Measurements from ENCODE around the gene SNX19.

Gene SNX19

GRCh38 chr11:130825983-130826382 lies 90.3 kb downstream of the SNX19 start:
- ATAC-seq = no peak
- TF ChIP-seq ZNF70 (CRISPR knock-in tag; IDR thresholded peaks at IDR 0.05) = no peak
- TF ChIP-seq RARB (CRISPR knock-in tag; IDR thresholded peaks at IDR 0.05) = no peak
- no peak for TF ChIP-seq POU6F1 (CRISPR knock-in tag; IDR thresholded peaks at IDR 0.05; ENCODE audit: borderline replicate concordance, low read depth)
- TF ChIP-seq TCF4 (CRISPR knock-in tag; IDR thresholded peaks at IDR 0.05; ENCODE audit: borderline replicate concordance) = no peak
- no peak for TF ChIP-seq BACH2 (CRISPR knock-in tag; IDR thresholded peaks at IDR 0.05; ENCODE audit: borderline replicate concordance)
- no peak for TF ChIP-seq CREB5 (CRISPR knock-in tag; IDR thresholded peaks at IDR 0.05; ENCODE audit: low read depth)
- no peak for TF ChIP-seq ZNF565 (CRISPR knock-in tag; conservative IDR thresholded peaks at IDR 0.05; ENCODE audit: low read depth)
- no peak for TF ChIP-seq ZNF8 (CRISPR knock-in tag; IDR thresholded peaks at IDR 0.05)
- no peak for TF ChIP-seq ZC3H10 (CRISPR knock-in tag; IDR thresholded peaks at IDR 0.05)
- no peak for TF ChIP-seq SNAI2 (CRISPR knock-in tag; IDR thresholded peaks at IDR 0.05)
- TF ChIP-seq CSDC2 (CRISPR knock-in tag; IDR thresholded peaks at IDR 0.05) = no peak
- no peak for TF ChIP-seq ZFP30 (CRISPR knock-in tag; IDR thresholded peaks at IDR 0.05)
- no peak for TF ChIP-seq GLIS3 (CRISPR knock-in tag; IDR thresholded peaks at IDR 0.05)
- TF ChIP-seq ISL1 (CRISPR knock-in tag; IDR thresholded peaks at IDR 0.05) = no peak
- no peak for TF ChIP-seq PATZ1 (CRISPR knock-in tag; IDR thresholded peaks at IDR 0.05; ENCODE audit: borderline replicate concordance)

- no peak for ATAC-seq
- TF ChIP-seq ZNF8 (CRISPR knock-in tag; IDR thresholded peaks at IDR 0.05) (no peak), ZNF70 (CRISPR knock-in tag; IDR thresholded peaks at IDR 0.05) (no peak), RARB (CRISPR knock-in tag; IDR thresholded peaks at IDR 0.05) (no peak), GLIS3 (CRISPR knock-in tag; IDR thresholded peaks at IDR 0.05) (no peak), SNAI2 (CRISPR knock-in tag; IDR thresholded peaks at IDR 0.05) (no peak), POU6F1 (CRISPR knock-in tag; IDR thresholded peaks at IDR 0.05; ENCODE audit: borderline replicate concordance, low read depth) (no peak), TSHZ2 (CRISPR knock-in tag; IDR thresholded peaks at IDR 0.05) (no peak)
These were observed 90.7 kb downstream of the SNX19 start for GRCh38 chr11:130825561-130825960.

Measured in SK-N-SH treated with all-trans-retinoic acid at 6 μM for 48 hours (cell line).